SH-SY5Y (cell line): ENCODE results near the gene C1QTNF7.

Experiments
- GATA2 ChIP-seq: IDR thresholded peaks from 2 replicates; pipeline ENCODE4 v1.6.1; 2011; ENCODE audit warnings: mild to moderate bottlenecking, low read depth, low read length
- GATA3 ChIP-seq: IDR thresholded peaks from 2 replicates; pipeline ENCODE4 v1.6.1; 2011; ENCODE audit warnings: low read depth, mild to moderate bottlenecking, low read length, moderate library complexity

The C1QTNF7 gene

DNA sequence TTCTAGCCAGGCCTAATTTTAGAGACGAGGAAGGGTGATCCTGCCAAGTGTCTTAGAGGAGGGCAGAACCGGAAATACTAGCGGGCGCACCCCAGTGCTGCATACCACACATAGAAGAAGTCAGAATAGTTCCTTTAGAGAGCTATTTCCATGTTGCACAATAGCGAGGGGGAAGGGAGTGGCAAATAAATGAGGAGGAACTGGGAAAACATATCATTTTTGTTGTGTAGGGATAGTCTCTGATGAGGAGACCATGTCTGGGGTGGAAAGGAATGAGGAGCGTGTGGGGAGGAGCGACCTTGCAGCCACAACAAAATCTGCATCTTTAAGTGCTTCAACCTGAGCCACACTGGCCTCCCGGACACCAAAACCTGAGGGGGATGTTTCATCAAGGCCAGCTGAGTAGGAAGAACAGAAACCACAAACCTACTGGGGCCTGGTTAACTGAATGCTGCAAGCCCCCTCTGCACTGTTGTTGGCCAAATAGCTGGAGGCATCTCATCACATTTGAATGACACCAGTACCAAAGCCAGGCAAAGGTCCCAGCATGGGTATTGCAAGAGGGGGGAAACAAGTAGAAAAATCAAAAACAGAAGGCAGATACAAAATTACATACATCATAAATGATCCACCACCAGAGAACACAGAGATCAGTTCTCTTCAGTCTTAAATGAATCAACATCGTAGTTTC lies 26.7 kb upstream of the C1QTNF7 start:
- TF ChIP-seq GATA3 (no peak), GATA2 (no peak)

- TF ChIP-seq GATA3, result no peak
- no peak for TF ChIP-seq GATA2
These were observed 25.7 kb upstream of the C1QTNF7 start for GRCh38 chr4:15402146-15402545.

DNA sequence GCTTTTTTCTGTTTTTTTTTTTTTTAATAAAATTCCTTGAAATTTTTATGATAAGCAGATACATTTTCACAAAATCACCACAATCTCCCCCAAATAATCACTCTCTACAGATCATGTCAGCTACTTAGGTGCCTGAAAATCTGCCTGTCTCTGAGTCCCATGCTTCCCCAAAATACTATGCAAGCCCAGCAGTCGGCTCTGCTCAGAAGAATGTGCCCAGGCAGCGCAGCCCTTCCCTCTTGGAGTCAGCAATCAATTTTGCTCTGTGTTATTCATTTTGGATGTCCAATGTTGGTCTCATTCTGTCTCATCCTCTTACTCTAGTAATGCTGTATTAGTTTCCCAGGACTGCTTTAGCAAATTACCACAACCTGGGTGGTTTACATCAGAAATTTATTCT lies 24.9 kb upstream of the C1QTNF7 start:
- TF ChIP-seq GATA2 (no peak), GATA3 (no peak)

- TF ChIP-seq GATA2, result no peak
- TF ChIP-seq GATA3, result no peak
These were observed 22.8 kb upstream of the C1QTNF7 start for GRCh38 chr4:15405018-15405417.

DNA sequence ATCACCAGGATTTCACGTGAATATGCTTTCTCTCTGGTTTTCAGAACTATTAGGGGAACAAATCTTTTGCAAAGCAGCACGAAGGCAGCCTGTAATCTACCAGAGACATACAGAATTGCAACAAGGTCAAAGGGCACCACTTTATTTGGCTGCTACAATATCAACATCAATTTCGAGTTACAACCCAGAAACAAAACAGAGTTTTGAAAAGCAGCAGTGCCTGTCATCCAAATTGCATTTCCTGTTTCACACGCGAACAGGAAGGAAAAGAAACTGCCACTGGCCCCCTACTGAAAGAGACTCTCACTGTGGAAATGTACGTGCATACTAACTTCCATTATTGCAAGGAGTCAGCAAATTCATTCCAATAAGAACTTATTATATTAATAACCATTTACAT lies 17.1 kb upstream of the C1QTNF7 start:
- TF ChIP-seq GATA2 (no peak), GATA3 (no peak)

- TF ChIP-seq GATA3 (no peak), GATA2 (no peak)
These were observed 15.4 kb upstream of the C1QTNF7 start for GRCh38 chr4:15412461-15412860.

GRCh38 chr4:15413010-15413622 lies 14.7 kb upstream of the C1QTNF7 start:
- no peak for TF ChIP-seq GATA2
- no peak for TF ChIP-seq GATA3

DNA sequence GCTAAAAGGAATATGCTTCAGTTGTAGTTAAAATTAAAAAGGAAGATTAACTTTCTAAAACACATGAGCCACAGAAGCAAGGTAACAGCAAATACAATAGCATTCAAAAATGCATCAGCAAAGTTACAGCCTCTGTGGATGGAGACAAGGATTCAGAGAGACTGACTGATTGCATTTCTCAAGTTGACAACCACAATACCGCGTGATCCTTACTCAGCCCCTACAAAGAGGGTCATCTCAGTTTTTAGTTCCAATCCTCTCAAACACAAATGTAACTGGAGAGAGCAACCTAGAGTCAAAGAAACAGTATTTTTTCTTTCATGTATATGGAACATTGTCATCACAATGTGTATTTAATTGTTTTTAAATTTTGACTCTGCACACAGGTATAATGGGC lies 14.2 kb upstream of the C1QTNF7 start:
- TF ChIP-seq GATA2, result no peak
- TF ChIP-seq GATA3, result no peak

DNA sequence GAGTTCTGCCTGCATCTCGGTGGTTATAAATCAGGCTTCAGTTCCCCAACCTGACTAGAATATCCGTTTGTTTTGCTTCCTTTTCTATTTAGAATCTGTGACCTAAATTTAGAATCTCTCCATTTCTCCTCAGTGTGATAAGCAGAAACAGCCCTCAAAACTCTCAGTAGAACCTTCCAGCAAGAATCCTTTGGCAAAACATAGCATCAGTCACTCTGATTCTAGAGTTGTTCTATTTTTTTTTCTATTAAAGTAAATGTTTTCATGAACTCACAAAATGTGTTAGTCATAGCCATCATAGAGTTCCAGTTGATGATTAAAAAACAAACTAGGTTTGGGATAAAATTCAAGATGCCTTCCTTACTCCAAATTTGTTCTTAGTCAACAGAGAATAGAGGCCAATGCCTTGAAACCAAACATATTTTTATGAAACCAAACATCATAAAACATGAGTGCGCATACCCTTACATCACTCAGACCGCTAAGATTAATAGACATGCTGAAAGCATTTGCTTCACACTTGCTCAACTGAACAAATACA lies 13.2 kb upstream of the C1QTNF7 start:
- no peak for TF ChIP-seq GATA3
- no peak for TF ChIP-seq GATA2

- TF ChIP-seq GATA2 (no peak), GATA3 (no peak)
These were observed 11.2 kb upstream of the C1QTNF7 start for GRCh38 chr4:15416357-15417232.

DNA sequence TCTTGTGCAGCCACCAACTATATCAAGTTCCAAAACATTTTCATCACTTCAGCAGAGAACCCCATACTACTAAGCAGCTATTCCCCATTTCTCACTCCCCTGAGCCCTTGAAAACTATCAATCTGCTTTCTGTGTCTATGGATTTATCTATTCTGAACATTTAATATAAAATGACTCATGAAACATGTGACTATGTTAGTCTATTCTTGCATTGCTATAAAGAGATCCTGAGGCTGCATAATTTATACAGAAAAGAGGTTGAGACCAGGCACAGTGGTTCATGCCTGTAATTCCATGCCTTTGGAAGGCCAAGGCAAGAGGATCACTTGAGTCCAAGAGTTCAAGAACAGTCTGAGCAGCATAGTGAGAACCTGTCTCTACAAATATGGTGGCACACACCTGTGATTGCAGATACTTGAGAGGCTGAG lies 10.6 kb upstream of the C1QTNF7 start:
- no peak for TF ChIP-seq GATA2
- TF ChIP-seq GATA3, result no peak

GRCh38 chr4:15418956-15419355 lies 8.9 kb upstream of the C1QTNF7 start:
- TF ChIP-seq GATA2 (no peak), GATA3 (no peak)

DNA sequence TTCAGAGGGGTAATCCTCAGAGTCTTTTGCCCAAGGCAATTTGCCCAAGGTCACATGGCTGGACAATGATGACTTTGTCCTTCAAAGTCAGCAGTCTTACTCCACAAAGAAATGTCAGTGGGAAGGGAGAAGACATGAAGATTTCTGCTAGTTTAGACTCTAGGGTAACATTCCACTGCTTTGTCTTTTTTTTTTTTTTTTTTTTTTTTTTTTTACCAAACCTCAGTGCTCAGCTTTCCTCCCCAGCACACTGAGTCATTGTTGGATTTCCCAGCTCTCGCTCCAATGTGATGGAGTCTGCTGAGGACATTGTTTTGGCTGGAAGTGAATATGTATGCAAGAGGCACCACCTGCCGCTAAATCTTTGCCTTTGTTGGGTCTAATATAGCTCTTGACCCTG lies 7.2 kb upstream of the C1QTNF7 start:
- TF ChIP-seq GATA2 (no peak), GATA3 (no peak)

- TF ChIP-seq GATA2 (no peak), GATA3 (no peak)
These were observed 4.5 kb upstream of the C1QTNF7 start for GRCh38 chr4:15423285-15423711.

DNA sequence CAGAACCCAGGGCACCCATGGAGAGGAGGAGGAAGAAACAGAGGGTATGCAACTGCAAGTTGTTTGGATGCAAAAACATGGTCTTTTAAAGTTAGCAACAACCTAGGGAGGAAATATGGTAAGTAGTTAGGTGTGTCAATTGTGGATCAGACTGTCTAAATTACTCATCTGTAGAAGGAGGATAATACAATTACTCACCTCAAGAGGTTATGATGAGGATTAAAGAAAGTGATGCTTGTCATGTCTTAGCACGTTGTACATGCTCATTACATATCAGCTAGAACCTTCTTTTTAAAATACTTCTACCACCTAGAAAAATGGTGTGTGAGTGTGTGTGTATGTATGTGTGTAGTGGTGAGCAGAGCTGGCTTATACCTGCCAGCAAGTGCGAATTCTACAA lies 2.3 kb upstream of the C1QTNF7 start:
- TF ChIP-seq GATA3 (no peak), GATA2 (no peak)

DNA sequence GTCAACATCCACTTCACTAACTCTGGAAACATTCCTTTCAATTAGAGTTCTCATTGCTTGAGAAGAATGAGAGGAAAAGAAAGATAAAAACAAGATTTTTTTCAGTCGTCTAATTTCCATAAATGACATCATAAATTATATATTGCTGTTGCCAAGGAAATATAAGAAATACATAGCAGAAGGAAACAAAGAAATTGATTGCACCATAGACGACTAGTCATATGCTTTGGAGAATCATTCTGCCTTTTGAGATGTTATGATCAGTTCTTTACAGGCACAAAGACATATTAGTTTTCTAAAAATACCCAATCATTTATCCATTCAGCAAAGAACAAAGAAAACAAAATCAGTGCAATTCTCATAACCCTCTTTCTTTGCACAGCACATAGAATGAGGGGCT lies 672 bp upstream of the C1QTNF7 start:
- TF ChIP-seq GATA2, result no peak
- no peak for TF ChIP-seq GATA3

- TF ChIP-seq GATA2, result no peak
- no peak for TF ChIP-seq GATA3
These were observed 778 bp downstream of the C1QTNF7 start for GRCh38 chr4:15428611-15429010.
